HG03045 (cell line): ENCODE data around the gene DDC.

Experiments
- ATAC-seq: cut with Tn5 transposase; IDR thresholded peaks from one replicate; pipeline ENCODE4 v1.9.1; 2021; ENCODE audit warnings: mild to moderate bottlenecking, moderate library complexity; ENCODE audit not compliant: unreplicated experiment

DDC gene

DNA sequence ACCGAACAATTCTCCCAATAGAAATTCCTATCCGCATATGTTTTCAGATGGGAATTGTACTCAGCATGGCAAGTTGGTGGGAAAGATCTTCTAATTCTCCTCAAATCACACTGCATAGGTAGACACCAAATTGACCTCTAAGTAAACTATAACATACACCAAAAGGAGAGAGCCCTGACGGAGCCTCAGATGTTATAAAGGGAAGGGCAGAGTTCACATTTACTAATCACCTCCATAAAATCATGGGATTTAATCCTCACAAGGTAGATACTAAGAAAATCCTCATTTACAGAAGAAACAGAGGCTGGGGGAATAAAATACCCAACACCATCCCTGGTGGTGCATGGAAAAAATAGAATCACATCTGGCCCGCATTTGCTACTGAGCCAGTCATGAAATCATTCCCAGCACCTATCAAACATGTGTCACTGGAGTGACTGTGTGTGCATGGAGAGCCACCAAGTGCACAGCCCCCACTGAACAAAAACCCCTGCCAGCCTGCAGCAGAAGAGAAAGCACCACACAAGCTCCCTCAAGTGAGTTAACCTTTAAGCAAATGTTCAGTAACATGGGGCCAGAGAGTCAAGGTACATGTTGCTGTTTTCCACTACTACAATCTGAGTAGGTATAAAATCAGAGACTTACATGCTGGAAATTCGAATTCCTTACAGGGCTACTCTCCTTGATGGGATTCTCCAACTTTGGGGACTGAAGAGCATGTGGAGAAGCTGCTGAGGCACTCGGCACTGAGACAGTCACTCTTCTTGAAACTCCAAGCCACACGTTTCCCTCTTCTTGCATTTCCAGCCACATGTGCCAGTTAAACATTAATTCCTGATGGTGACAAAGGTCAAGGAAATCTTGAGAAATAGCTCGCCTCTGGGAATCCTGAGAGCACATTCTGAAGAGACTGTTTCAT is at the start of gene DDC:
DDC (minus strand) TSS at position 766 of the 919 bp plus-strand sequence. CDS start 21,320 bp downstream, outside the sequence.
- ATAC-seq = no peak

- no peak for ATAC-seq
These were observed 48.3 kb upstream of the DDC start for GRCh38 chr7:50613473-50613872.

GRCh38 chr7:50612704-50613103 is 47.5 kb upstream of the DDC start:
- ATAC-seq = no peak

- no peak for ATAC-seq
These were observed 45.5 kb upstream of the DDC start for GRCh38 chr7:50610521-50611277.

GRCh38 chr7:50608196-50608906 is 43.1 kb upstream of the DDC start:
- ATAC-seq = no peak

- no peak for ATAC-seq
These were observed 42.4 kb upstream of the DDC start for GRCh38 chr7:50607524-50608125.

DNA sequence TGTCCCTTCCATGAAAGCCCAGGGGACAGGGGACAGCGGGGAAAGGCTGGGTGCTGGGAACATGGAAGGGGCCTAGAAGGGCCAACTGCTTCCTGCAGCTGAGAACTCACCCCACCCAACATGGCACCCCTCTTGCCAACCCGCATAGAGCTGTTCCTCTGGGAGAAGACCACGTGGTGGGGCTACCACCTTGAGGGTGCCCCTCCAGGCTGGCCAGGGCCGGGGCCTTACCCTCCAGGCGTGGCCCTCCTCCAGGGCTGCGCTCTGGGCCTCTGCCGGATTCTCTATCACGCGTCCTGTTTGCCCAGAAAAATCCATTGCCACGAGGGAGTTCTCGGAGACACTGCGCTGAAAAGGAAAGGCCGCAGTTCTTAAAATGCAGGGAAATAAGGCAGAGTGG is 39.9 kb upstream of the DDC start:
- ATAC-seq = no peak

- ATAC-seq = no peak
These were observed 38.1 kb upstream of the DDC start for GRCh38 chr7:50603287-50603686.

GRCh38 chr7:50599385-50599784 is 34.2 kb upstream of the DDC start:
- ATAC-seq = no peak

GRCh38 chr7:50598460-50599343 is 33.5 kb upstream of the DDC start:
- no peak for ATAC-seq

- no peak for ATAC-seq
These were observed 31.3 kb upstream of the DDC start for GRCh38 chr7:50596484-50596883.

DNA sequence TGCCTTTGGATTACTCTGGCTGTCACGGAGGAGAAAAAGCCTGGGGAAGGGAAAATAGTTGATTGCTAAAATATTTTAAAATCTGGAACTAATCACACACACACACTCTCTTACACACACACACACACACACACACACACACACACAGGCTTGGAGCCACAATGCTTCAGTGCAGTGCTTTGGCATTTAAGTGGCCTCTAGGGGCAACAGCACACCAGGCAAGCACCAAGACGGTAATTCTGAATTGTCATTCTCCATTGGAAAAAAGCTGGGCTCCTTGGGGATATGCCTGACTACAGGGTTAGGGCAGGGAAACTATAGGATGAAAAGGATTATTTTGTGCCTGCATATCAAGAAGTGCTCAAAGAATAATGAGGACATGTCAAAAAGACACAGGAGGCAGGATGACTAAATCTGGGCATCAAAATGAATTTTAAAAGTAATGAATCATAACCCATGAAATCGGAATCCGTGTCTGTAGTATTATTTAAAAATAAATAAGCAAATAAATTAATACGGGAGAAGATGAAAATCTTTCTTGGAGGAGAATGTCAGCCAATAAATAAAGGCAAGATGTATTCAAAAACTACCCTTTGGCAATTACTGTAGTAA is 30.4 kb upstream of the DDC start:
- peak; percentile 8 for ATAC-seq

DNA sequence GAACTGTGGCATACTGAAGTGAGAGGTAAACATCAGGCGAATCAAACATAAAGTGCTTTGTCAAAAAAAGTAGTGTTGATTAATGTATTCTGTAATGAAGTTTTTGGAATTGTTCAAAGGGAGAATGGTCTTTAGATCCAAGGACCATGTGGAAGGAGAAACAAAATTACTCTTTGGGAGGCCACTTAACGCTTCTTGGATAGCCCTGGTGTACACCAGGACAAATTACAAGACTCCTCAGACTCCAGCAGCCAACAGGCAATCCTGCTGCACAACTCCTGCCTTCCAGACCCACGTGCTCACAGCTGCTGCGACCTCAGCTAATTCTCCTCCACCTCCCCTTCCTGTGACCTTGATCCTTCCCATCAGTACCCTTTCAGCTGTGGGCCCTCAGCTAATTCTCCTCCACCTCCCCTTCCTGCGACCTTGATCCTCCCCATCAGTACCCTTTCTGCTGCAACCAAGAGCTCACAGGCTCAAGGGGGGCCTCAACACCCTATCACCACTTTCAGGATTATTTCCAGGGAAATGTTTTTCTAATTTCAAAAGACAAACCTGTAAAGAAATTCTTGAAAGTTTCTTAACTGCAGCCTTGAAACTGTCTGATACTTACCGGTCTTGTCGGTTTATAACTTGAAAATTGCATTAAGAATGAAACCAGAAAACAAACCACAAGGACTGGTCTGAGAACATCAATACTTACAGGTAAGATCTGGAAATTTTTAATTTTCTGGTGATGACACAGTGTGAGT is 29.7 kb upstream of the DDC start:
- peak; percentile 63 for ATAC-seq

- ATAC-seq = no peak
These were observed 28.9 kb upstream of the DDC start for GRCh38 chr7:50594136-50594535.

DNA sequence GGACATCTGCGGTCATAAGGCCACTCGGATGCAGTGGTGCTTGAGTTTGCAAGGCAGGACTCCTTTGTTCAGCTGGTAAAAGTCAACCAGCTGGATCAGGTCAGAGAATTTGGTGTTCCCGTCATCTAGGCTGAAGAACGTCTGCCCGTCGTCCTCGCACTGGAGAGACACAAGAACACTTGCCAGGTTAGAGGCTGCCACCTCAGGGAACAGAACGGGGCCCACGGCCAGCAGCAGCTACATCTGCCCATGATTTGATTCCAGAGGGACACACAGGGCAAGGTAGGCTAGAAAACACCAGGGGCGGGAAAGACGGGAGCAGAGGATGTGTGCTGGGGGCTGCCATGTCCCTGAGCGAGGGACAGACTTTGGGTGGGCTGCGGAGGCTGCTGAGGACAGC is 27.7 kb upstream of the DDC start:
- ATAC-seq = no peak

DNA sequence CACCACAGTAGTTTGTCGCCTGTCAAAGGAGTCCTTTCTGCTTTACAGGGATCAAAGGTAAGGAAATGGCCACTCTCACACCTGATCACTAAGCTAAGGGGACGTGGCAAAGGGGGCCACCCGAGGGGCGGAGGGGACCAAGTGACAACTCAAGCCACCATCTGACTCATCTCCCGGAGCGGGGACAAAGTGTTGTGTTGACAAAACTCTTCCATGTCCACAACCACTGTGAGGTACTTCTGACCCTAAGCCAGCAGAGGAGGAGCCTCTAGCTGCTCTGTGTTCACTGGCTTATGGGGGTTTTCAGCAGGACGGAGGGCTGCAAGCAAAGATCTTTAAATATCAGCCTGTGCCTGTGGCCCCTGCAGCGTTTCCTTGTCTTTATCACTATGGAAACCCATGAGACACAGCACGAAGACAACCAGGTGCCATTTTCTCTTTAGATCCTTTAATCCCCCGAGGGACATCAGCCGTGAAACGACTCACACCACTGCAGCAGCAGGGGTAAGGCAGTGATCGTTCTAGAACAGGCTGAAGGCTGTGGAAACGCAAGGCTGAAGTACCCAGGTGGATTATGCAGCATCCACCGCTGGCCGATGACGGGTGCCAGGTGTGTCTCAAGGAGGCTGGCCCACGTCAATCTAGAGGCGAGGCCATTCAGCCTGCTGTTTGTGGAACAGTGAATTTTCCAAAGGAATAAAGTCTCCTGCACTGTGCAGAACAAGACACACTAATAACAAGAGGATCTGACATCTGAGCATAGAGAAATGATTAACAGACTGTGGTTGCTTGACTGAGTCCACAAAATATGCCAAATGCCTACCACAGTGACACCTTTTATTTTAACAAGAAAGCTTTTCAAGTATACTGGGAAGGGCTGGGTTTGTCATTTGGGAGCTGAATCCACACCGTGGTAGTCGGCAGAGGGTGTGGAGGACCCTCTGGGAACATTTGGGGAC is 26.6 kb upstream of the DDC start:
- ATAC-seq = no peak

DNA sequence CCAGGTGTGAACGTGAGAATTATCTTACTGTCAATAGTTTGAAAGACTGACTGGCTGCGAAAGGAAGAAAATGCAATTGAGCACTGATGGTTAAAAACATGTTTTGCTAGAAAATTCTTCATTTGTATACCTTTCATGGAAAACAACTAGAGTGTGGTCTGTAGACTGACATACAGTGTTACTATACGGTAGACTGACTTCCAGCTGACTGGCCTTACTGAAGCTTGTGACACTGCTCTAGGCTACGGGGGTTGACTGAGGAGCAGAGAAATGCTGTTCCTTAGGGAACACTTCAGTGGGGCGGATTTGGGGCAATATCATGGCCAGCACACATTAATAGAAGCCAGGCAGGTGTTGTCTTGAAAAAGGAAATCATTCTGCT is 25.9 kb upstream of the DDC start:
- ATAC-seq = no peak

DNA sequence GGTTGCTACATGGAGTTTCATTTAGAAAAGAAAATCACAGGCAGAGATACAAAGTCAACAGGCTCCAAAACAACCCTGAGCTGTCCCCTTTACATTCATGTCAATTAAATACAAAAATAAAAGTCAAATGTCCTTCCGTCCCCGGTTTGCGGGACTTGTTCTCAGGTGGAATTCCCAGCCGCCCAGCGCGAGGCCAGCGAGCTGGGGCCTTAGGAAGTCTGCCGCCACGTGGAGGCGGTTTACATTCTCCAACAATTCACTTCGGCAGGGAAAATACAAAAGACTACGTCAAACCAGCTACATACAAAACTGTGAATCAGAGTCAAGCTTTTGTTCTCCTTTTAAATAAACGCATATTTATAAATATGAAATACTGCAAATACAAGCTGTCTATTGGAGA is 25.3 kb upstream of the DDC start:
- no peak for ATAC-seq
